ENCODE data around the gene ASB18. TPM values are rescaled to one million over a fixed set of nuclear protein-coding genes. Genes with fewer than 3 reads are reported as not detected.

The ASB18 gene
- polyA plus RNA-seq, 1 donor (not counting 4 experiments of a cell fraction or from before 2014, with no cell fraction given): not detected

DNA sequence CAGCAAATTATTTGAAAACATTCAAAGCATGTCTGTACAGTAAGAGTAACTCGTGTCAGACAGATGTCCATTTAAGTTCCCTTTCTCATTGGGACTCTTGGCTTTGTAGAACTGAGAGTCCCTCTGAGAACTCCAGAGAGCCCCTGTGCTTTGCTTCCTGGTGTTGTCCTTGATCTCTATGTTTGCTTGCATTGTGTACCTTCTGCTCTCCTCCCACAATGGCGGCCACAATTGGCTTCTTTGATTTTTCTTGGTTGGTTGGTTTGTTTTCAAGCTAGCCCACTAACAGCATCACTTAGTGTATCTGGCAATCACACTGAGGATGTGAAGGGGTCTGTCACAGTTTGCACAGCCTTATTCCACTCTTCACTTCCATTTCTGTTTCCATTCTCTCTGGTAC is 15.1 kb downstream of the ASB18 start:
- dilution Hi-C loops (cut with MboI; ENCODE audit: extremely low pct_ligation_motif_present, low sequenced_read_pairs): no loop called here
- no peak overlapping the region for H2AFZ ChIP-seq (ENCODE audit: control insufficient read depth, low read length)
- FAIRE-seq (no peak), DNase-seq (ENCODE audit: low read depth, low spot score) (no peak)
- no peak overlapping the region for H3K9ac ChIP-seq (ENCODE audit: control insufficient read depth, extremely low read depth, insufficient read depth, low read length)
- TF ChIP-seq EZH2 (IDR thresholded peaks at IDR 0.05; ENCODE audit: low read length): no peak
- TF ChIP-seq, protein P1, sequence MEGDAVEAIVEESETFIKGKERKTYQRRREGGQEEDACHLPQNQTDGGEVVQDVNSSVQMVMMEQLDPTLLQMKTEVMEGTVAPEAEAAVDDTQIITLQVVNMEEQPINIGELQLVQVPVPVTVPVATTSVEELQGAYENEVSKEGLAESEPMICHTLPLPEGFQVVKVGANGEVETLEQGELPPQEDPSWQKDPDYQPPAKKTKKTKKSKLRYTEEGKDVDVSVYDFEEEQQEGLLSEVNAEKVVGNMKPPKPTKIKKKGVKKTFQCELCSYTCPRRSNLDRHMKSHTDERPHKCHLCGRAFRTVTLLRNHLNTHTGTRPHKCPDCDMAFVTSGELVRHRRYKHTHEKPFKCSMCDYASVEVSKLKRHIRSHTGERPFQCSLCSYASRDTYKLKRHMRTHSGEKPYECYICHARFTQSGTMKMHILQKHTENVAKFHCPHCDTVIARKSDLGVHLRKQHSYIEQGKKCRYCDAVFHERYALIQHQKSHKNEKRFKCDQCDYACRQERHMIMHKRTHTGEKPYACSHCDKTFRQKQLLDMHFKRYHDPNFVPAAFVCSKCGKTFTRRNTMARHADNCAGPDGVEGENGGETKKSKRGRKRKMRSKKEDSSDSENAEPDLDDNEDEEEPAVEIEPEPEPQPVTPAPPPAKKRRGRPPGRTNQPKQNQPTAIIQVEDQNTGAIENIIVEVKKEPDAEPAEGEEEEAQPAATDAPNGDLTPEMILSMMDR (optimal IDR thresholded peaks at IDR 0.05 in 1 of 3, IDR thresholded peaks at IDR 0.05 in 1 of 3, conservative IDR thresholded peaks at IDR 0.05 in 1 of 3; ENCODE audit: extremely low read depth in 1 of 3, insufficient read depth in 2 of 3, low read length in 3 of 3): no peak
- no peaks in the 10 kb centered on the region for H3K79me2 ChIP-seq (ENCODE audit: control insufficient read depth, insufficient read depth, low read length)
- H3K27ac ChIP-seq (ENCODE audit: control insufficient read depth, insufficient read depth, low read length): no peak overlapping the region
- H3K36me3 ChIP-seq (ENCODE audit: control insufficient read depth in 2 of 2, extremely low read depth in 1 of 2, insufficient read depth in 2 of 2, low read length in 2 of 2): no peaks in the 10 kb centered on the region
- H3K9me3 ChIP-seq (ENCODE audit: control insufficient read depth, low read depth, low read length): no peaks in the 10 kb centered on the region
- no peaks in the 10 kb centered on the region for H3K4me1 ChIP-seq (ENCODE audit: control insufficient read depth, extremely low read depth, insufficient read depth, low read length)
- H3K27me3 ChIP-seq (ENCODE audit: control insufficient read depth, extremely low read depth, insufficient read depth, low read length): peaks cover 15% of the 10 kb centered on the region
- H3K4me3 ChIP-seq (ENCODE audit: control insufficient read depth in 2 of 3, extremely low read depth in 1 of 3, insufficient read depth in 2 of 3, low read depth in 1 of 3, low read length in 3 of 3): no peak overlapping the region
- H3K4me2 ChIP-seq (ENCODE audit: control insufficient read depth, extremely low read depth, insufficient read depth, low read depth, low read length): no peak overlapping the region
- no peaks in the 10 kb centered on the region for H3K9me1 ChIP-seq (ENCODE audit: control insufficient read depth, extremely low read depth, insufficient read depth, low read length)
- no peaks in the 10 kb centered on the region for H4K20me1 ChIP-seq (ENCODE audit: control insufficient read depth, extremely low read depth, insufficient read depth, low read length)

GRCh38 chr2:236246711-236247246 is 17.4 kb downstream of the ASB18 start:
- Histone ChIP-seq H3K9ac (ENCODE audit: control insufficient read depth, extremely low read depth, insufficient read depth, low read length) (no peak overlapping the region), H3K9me3 (ENCODE audit: control insufficient read depth, low read depth, low read length) (no peaks in the 10 kb centered on the region), H4K20me1 (ENCODE audit: control insufficient read depth, extremely low read depth, insufficient read depth, low read length) (no peaks in the 10 kb centered on the region), H3K36me3 (ENCODE audit: control insufficient read depth in 2 of 2, extremely low read depth in 1 of 2, insufficient read depth in 2 of 2, low read length in 2 of 2) (no peaks in the 10 kb centered on the region), H2AFZ (ENCODE audit: control insufficient read depth, low read length) (no peak overlapping the region), H3K4me2 (ENCODE audit: control insufficient read depth, extremely low read depth, insufficient read depth, low read depth, low read length) (no peak overlapping the region), H3K79me2 (ENCODE audit: control insufficient read depth, insufficient read depth, low read length) (no peaks in the 10 kb centered on the region), H3K4me3 (ENCODE audit: control insufficient read depth in 2 of 3, extremely low read depth in 1 of 3, insufficient read depth in 2 of 3, low read depth in 1 of 3, low read length in 3 of 3) (no peak overlapping the region), H3K27ac (ENCODE audit: control insufficient read depth, insufficient read depth, low read length) (no peak overlapping the region), H3K4me1 (ENCODE audit: control insufficient read depth, extremely low read depth, insufficient read depth, low read length) (no peaks in the 10 kb centered on the region), H3K9me1 (ENCODE audit: control insufficient read depth, extremely low read depth, insufficient read depth, low read length) (no peaks in the 10 kb centered on the region), H3K27me3 (ENCODE audit: control insufficient read depth, extremely low read depth, insufficient read depth, low read length) (peaks cover 15% of the 10 kb centered on the region)
- DNase-seq (ENCODE audit: low read depth, low spot score) (no peak), FAIRE-seq (no peak)
- dilution Hi-C loops (cut with MboI; ENCODE audit: extremely low pct_ligation_motif_present, low sequenced_read_pairs): no loop called here
- TF ChIP-seq EZH2 (IDR thresholded peaks at IDR 0.05; ENCODE audit: low read length): no peak
- TF ChIP-seq, protein P1 (optimal IDR thresholded peaks at IDR 0.05 in 1 of 3, IDR thresholded peaks at IDR 0.05 in 1 of 3, conservative IDR thresholded peaks at IDR 0.05 in 1 of 3; ENCODE audit: extremely low read depth in 1 of 3, insufficient read depth in 2 of 3, low read length in 3 of 3): no peak

All from keratinocyte (primary cell).